Measurements from ENCODE around the gene KLF17. TPM values are rescaled to one million over a fixed set of nuclear protein-coding genes. Genes with fewer than 3 reads are reported as not detected.

Gene KLF17
- total RNA-seq: not detected

GRCh38 chr1:44118682-44119081 is at the start of gene KLF17:
TSS of gene KLF17 (plus strand) at chr1:44118821. CDS start at chr1:44118908, 87 bp downstream.
- TF ChIP-seq, protein P1, sequence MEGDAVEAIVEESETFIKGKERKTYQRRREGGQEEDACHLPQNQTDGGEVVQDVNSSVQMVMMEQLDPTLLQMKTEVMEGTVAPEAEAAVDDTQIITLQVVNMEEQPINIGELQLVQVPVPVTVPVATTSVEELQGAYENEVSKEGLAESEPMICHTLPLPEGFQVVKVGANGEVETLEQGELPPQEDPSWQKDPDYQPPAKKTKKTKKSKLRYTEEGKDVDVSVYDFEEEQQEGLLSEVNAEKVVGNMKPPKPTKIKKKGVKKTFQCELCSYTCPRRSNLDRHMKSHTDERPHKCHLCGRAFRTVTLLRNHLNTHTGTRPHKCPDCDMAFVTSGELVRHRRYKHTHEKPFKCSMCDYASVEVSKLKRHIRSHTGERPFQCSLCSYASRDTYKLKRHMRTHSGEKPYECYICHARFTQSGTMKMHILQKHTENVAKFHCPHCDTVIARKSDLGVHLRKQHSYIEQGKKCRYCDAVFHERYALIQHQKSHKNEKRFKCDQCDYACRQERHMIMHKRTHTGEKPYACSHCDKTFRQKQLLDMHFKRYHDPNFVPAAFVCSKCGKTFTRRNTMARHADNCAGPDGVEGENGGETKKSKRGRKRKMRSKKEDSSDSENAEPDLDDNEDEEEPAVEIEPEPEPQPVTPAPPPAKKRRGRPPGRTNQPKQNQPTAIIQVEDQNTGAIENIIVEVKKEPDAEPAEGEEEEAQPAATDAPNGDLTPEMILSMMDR (IDR thresholded peaks at IDR 0.05; ENCODE audit: low read depth): no peak

- TF ChIP-seq, protein P1 (IDR thresholded peaks at IDR 0.05; ENCODE audit: low read depth): no peak
These were observed 47.2 kb upstream of the KLF17 start for GRCh38 chr1:44071461-44071860.

- TF ChIP-seq, protein P1 (IDR thresholded peaks at IDR 0.05; ENCODE audit: low read depth): no peak
These were observed 46.4 kb upstream of the KLF17 start for GRCh38 chr1:44072204-44072603.

DNA sequence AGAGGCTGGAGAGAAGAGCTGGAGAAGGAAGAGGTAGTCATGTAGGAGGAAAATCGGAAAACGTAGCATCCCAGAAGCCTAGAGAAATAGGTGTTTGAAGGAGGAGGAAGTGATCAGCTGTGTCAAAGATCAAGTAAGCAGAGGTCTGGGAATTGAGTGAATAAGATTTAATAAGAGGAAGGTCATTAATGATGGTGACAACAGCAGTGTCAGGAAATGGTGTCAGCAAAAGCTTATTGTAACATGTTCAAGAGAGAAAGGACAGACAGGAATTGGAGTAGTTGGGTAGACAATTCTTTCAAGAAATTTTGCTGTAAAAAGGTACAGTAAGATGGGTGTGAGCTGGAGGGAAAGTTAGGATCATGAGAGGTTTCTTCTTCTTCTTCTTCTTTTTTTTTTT is 45.8 kb upstream of the KLF17 start:
- TF ChIP-seq, protein P1 (IDR thresholded peaks at IDR 0.05; ENCODE audit: low read depth): no peak

DNA sequence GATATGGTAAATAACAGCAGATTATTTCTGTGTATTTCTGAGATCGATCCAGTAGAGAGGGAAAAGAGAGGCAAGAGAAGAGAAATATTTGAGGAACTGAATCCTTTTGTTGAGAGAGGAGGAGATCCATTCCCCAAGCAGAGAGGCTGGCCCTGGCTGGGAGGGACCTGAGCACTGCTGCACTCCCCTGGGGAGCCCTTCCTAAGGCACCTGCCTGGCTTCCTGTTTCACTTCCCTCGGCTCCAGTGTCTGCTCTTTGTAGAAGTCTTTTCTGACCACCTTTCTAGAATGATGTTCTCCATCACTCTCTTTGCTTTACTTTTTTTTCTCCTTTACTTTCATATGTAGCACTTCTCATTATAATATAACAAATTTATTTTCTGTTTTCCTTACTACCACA is 45.1 kb upstream of the KLF17 start:
- TF ChIP-seq, protein P1 (IDR thresholded peaks at IDR 0.05; ENCODE audit: low read depth): no peak

- TF ChIP-seq, protein P1 (IDR thresholded peaks at IDR 0.05; ENCODE audit: low read depth): no peak
These were observed 44.2 kb upstream of the KLF17 start for GRCh38 chr1:44074415-44074814.

DNA sequence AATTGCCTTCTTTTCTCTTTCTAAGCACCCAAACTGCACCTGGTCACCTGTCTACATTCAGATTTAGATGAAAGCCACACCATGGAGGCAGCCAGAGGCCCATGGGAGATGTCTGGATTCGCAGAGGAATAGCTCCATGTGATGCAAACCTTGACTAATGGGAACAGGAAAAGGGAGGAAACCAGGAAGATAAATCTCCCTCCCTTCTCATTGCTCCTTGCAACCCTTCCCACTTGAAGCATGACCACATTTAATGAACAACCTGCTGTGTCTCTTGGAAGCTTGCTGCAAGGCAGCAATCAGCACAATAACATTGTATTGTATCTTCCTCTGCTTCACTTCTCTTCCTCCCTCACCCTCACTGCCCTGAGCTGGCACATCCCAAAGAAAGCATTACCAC is 42.6 kb upstream of the KLF17 start:
- TF ChIP-seq, protein P1 (IDR thresholded peaks at IDR 0.05; ENCODE audit: low read depth): no peak
